Measurements from ENCODE around the gene SIGLEC7.
"Not testable (repeated sequence)": the region's sequence is repeated elsewhere in the genome, so short reads cannot be mapped to it uniquely, and the experiment has no call there.

The SIGLEC7 gene

GRCh38 chr19:51140441-51140840 lies 1.7 kb upstream of the SIGLEC7 start:
- DNase-seq = no peak

GRCh38 chr19:51141181-51141580 lies 920 bp upstream of the SIGLEC7 start:
- no peak for DNase-seq

GRCh38 chr19:51142809-51143475 lies 841 bp downstream of the SIGLEC7 start:
- not testable (repeated sequence) for DNase-seq

GRCh38 chr19:51143486-51143885 lies 1.4 kb downstream of the SIGLEC7 start:
- no peak for DNase-seq

- no peak for DNase-seq
Measured at GRCh38 chr19:51144482-51145045, 2.5 kb downstream of the SIGLEC7 start.

GRCh38 chr19:51145916-51146493 lies 3.9 kb downstream of the SIGLEC7 start:
- no peak for DNase-seq

- DNase-seq = no peak
Measured at GRCh38 chr19:51146751-51147150, 4.7 kb downstream of the SIGLEC7 start.

- no peak for DNase-seq
Measured at GRCh38 chr19:51147663-51148062, 5.6 kb downstream of the SIGLEC7 start.

- no peak for DNase-seq
Measured at GRCh38 chr19:51148580-51148979, 6.5 kb downstream of the SIGLEC7 start.

GRCh38 chr19:51150627-51151026 lies 8.5 kb downstream of the SIGLEC7 start:
- DNase-seq = no peak

- DNase-seq = no peak
Measured at GRCh38 chr19:51156710-51157109, 14.6 kb downstream of the SIGLEC7 start.

GRCh38 chr19:51157265-51157664 lies 15.2 kb downstream of the SIGLEC7 start:
- no peak for DNase-seq

- DNase-seq = peak; percentile 4 to 15
Measured at GRCh38 chr19:51158474-51159129, 16.5 kb downstream of the SIGLEC7 start.

- no peak for DNase-seq
Measured at GRCh38 chr19:51159656-51160055, 17.6 kb downstream of the SIGLEC7 start.

GRCh38 chr19:51161266-51161665 lies 19.2 kb downstream of the SIGLEC7 start:
- DNase-seq = no peak

- DNase-seq = no peak
Measured at GRCh38 chr19:51161867-51162496, 19.9 kb downstream of the SIGLEC7 start.

- DNase-seq = no peak
Measured at GRCh38 chr19:51163257-51163656, 21.2 kb downstream of the SIGLEC7 start.

- DNase-seq = no peak
Measured at GRCh38 chr19:51164215-51164614, 22.1 kb downstream of the SIGLEC7 start.

GRCh38 chr19:51166846-51167490 lies 24.9 kb downstream of the SIGLEC7 start:
- DNase-seq = no peak

GRCh38 chr19:51168564-51169282 lies 26.6 kb downstream of the SIGLEC7 start:
- DNase-seq = no peak

GRCh38 chr19:51169283-51169918 lies 27.3 kb downstream of the SIGLEC7 start:
- DNase-seq = peak; percentile 39 to 47

GRCh38 chr19:51172223-51172622 lies 30.1 kb downstream of the SIGLEC7 start:
- DNase-seq = no peak

Measured in NCI-H2081 (cell line).